ENCODE measurements around the gene SESN1.

DNA sequence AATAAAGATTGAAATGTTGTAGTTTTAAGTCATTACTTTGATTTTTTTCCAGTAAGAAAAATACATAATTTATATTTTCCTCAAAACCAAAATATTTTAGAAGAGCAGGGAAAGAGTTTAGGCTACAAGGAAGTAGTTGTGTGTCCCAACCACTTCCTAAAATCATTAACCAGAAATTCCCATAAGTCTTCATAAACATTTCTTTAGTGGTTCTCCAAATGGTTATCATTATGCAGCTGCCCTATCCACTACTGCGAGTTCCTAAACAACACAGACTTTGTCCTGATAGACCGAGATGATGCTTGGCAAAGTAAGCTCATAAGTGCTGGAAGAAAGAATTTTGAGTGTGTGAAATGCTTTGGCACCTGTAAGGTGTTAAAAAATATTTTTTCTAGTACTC, 152.8 kb downstream of the SESN1 start:
- TF ChIP-seq, protein P1, sequence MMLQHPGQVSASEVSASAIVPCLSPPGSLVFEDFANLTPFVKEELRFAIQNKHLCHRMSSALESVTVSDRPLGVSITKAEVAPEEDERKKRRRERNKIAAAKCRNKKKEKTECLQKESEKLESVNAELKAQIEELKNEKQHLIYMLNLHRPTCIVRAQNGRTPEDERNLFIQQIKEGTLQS (CRISPR knock-in tag; conservative IDR thresholded peaks at IDR 0.05): no peak
- TF ChIP-seq, protein P2, sequence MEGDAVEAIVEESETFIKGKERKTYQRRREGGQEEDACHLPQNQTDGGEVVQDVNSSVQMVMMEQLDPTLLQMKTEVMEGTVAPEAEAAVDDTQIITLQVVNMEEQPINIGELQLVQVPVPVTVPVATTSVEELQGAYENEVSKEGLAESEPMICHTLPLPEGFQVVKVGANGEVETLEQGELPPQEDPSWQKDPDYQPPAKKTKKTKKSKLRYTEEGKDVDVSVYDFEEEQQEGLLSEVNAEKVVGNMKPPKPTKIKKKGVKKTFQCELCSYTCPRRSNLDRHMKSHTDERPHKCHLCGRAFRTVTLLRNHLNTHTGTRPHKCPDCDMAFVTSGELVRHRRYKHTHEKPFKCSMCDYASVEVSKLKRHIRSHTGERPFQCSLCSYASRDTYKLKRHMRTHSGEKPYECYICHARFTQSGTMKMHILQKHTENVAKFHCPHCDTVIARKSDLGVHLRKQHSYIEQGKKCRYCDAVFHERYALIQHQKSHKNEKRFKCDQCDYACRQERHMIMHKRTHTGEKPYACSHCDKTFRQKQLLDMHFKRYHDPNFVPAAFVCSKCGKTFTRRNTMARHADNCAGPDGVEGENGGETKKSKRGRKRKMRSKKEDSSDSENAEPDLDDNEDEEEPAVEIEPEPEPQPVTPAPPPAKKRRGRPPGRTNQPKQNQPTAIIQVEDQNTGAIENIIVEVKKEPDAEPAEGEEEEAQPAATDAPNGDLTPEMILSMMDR (IDR thresholded peaks at IDR 0.05): no peak
- TF ChIP-seq, protein P3, sequence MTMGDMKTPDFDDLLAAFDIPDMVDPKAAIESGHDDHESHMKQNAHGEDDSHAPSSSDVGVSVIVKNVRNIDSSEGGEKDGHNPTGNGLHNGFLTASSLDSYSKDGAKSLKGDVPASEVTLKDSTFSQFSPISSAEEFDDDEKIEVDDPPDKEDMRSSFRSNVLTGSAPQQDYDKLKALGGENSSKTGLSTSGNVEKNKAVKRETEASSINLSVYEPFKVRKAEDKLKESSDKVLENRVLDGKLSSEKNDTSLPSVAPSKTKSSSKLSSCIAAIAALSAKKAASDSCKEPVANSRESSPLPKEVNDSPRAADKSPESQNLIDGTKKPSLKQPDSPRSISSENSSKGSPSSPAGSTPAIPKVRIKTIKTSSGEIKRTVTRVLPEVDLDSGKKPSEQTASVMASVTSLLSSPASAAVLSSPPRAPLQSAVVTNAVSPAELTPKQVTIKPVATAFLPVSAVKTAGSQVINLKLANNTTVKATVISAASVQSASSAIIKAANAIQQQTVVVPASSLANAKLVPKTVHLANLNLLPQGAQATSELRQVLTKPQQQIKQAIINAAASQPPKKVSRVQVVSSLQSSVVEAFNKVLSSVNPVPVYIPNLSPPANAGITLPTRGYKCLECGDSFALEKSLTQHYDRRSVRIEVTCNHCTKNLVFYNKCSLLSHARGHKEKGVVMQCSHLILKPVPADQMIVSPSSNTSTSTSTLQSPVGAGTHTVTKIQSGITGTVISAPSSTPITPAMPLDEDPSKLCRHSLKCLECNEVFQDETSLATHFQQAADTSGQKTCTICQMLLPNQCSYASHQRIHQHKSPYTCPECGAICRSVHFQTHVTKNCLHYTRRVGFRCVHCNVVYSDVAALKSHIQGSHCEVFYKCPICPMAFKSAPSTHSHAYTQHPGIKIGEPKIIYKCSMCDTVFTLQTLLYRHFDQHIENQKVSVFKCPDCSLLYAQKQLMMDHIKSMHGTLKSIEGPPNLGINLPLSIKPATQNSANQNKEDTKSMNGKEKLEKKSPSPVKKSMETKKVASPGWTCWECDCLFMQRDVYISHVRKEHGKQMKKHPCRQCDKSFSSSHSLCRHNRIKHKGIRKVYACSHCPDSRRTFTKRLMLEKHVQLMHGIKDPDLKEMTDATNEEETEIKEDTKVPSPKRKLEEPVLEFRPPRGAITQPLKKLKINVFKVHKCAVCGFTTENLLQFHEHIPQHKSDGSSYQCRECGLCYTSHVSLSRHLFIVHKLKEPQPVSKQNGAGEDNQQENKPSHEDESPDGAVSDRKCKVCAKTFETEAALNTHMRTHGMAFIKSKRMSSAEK (CRISPR knock-in tag; IDR thresholded peaks at IDR 0.05; ENCODE audit: borderline replicate concordance): no peak
- TF ChIP-seq CREB1 (CRISPR knock-in tag; IDR thresholded peaks at IDR 0.05) (no peak), TCF7 (CRISPR knock-in tag; IDR thresholded peaks at IDR 0.05; ENCODE audit: low read depth) (no peak)
- TF ChIP-seq, protein P4, sequence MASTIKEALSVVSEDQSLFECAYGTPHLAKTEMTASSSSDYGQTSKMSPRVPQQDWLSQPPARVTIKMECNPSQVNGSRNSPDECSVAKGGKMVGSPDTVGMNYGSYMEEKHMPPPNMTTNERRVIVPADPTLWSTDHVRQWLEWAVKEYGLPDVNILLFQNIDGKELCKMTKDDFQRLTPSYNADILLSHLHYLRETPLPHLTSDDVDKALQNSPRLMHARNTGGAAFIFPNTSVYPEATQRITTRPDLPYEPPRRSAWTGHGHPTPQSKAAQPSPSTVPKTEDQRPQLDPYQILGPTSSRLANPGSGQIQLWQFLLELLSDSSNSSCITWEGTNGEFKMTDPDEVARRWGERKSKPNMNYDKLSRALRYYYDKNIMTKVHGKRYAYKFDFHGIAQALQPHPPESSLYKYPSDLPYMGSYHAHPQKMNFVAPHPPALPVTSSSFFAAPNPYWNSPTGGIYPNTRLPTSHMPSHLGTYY (CRISPR knock-in tag; IDR thresholded peaks at IDR 0.05): no peak
- TF ChIP-seq, protein P5, sequence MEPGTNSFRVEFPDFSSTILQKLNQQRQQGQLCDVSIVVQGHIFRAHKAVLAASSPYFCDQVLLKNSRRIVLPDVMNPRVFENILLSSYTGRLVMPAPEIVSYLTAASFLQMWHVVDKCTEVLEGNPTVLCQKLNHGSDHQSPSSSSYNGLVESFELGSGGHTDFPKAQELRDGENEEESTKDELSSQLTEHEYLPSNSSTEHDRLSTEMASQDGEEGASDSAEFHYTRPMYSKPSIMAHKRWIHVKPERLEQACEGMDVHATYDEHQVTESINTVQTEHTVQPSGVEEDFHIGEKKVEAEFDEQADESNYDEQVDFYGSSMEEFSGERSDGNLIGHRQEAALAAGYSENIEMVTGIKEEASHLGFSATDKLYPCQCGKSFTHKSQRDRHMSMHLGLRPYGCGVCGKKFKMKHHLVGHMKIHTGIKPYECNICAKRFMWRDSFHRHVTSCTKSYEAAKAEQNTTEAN (CRISPR knock-in tag; IDR thresholded peaks at IDR 0.05): no peak
- TF ChIP-seq, protein P6, sequence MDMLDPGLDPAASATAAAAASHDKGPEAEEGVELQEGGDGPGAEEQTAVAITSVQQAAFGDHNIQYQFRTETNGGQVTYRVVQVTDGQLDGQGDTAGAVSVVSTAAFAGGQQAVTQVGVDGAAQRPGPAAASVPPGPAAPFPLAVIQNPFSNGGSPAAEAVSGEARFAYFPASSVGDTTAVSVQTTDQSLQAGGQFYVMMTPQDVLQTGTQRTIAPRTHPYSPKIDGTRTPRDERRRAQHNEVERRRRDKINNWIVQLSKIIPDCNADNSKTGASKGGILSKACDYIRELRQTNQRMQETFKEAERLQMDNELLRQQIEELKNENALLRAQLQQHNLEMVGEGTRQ (CRISPR knock-in tag; IDR thresholded peaks at IDR 0.05): no peak
- TF ChIP-seq, protein P7, sequence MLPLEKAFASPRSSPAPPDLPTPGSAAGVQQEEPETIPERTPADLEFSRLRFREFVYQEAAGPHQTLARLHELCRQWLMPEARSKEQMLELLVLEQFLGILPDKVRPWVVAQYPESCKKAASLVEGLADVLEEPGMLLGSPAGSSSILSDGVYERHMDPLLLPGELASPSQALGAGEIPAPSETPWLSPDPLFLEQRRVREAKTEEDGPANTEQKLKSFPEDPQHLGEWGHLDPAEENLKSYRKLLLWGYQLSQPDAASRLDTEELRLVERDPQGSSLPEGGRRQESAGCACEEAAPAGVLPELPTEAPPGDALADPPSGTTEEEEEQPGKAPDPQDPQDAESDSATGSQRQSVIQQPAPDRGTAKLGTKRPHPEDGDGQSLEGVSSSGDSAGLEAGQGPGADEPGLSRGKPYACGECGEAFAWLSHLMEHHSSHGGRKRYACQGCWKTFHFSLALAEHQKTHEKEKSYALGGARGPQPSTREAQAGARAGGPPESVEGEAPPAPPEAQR (CRISPR knock-in tag; IDR thresholded peaks at IDR 0.05): no peak
